A549 (cell line): ENCODE data around the gene UST. TPM values are rescaled to one million over a fixed set of nuclear protein-coding genes. Genes with fewer than 3 reads are reported as not detected.

Source experiments
- ATAC-seq, 2 experiments: fragments of 200-7000 bp in 1 of 2; fragments of >200 bp in 1 of 2; cut with Nextera tagmentation in 1 of 2; cut with Tn5 transposase in 1 of 2; 3 replicates each; pipeline versions ENCODE4 v1.8.0 to v1.9.1; 2018 to 2020; ENCODE audit warnings: mild to moderate bottlenecking in 1 of 2, moderate library complexity in 1 of 2
- CTCF ChIA-PET: fragments of 300-600 bp; sonication (Branson Sonifier 250); formaldehyde crosslinking; extraction: SDS; loops from one replicate; lab custom pipeline; 2021; ENCODE audit warnings: antibody characterized with exemption, inconsistent platforms; lab: Yijun Ruan, JAX
- POLR2A ChIA-PET: fragments of 350-600 bp; formaldehyde crosslinking; extraction: SDS; loops from one replicate; lab custom pipeline; 2021; ENCODE audit warnings: antibody characterized with exemption, inconsistent platforms; lab: Yijun Ruan, JAX
- DNase-seq, 2 experiments: peaks; one replicate each; pipeline versions ENCODE4 v3.0.0 to v3.0.0-alpha.2; 2011 to 2016; ENCODE audit warnings: low read depth in 1 of 2, low spot score in 1 of 2
- FAIRE-seq: peaks from 2 replicates; lab custom pipeline; 2011; peaks lifted over from hg19 to GRCh38; lab: Jason Lieb, UNC
- H3K27ac ChIP-seq, 2 experiments: fragments of >200 bp; sonication (Bioruptor Twin); formaldehyde crosslinking; 3 replicates each; pipeline ENCODE4 v1.5.1; 2016 to 2017
- H3K4me1 ChIP-seq: fragments of >200 bp; sonication (Bioruptor Twin); formaldehyde crosslinking; 3 replicates; pipeline ENCODE4 v1.6.1; 2016
- H3K4me2 ChIP-seq: fragments of >200 bp; sonication (Bioruptor Twin); formaldehyde crosslinking; 3 replicates; pipeline ENCODE4 v1.6.1; 2016
- H3K4me3 ChIP-seq: fragments of >200 bp; sonication (Bioruptor Twin); formaldehyde crosslinking; 3 replicates; pipeline ENCODE4 v1.5.1; 2016
- H3K9me3 ChIP-seq: fragments of >200 bp; sonication (Bioruptor Twin); formaldehyde crosslinking; 3 replicates; pipeline ENCODE4 v1.6.1; 2016
- EP300 ChIP-seq, 2 experiments: fragments of >200 bp; sonication (Bioruptor Twin); formaldehyde crosslinking; IDR thresholded peaks; 2 replicates in 1 of 2; 3 replicates in 1 of 2; pipeline ENCODE4 v1.6.1; 2016 to 2017
- FOXS1 ChIP-seq: fragments of 250-450 bp; sonication (Bioruptor Pico); IDR thresholded peaks from 2 replicates; pipeline ENCODE4 v1.5.0; 2020; ENCODE audit warnings: mild to moderate bottlenecking, moderate library complexity
- HOXB5 ChIP-seq: fragments of 250-450 bp; sonication (Bioruptor Pico); IDR thresholded peaks from 2 replicates; pipeline ENCODE4 v1.5.0; 2020; ENCODE audit warnings: mild to moderate bottlenecking, moderate library complexity
- JUN ChIP-seq, 2 experiments: fragments of >200 bp; sonication (Bioruptor Twin); formaldehyde crosslinking; IDR thresholded peaks; 2 replicates in 1 of 2; 3 replicates in 1 of 2; pipeline ENCODE4 v1.6.1; 2016 to 2017
- KDM1A ChIP-seq: fragments of 200-600 bp; sonication (generic); IDR thresholded peaks from 2 replicates; pipeline ENCODE4 v1.6.1; 2016; ENCODE audit warnings: low read depth, mild to moderate bottlenecking
- MAFK ChIP-seq: fragments of 450-650 bp; IDR thresholded peaks from 2 replicates; pipeline ENCODE4 v1.6.1; 2014; ENCODE audit not compliant: partially characterized antibody
- MAZ ChIP-seq: fragments of 150-350 bp; IDR thresholded peaks from 2 replicates; pipeline ENCODE4 v1.6.1; 2014; ENCODE audit warnings: antibody characterized with exemption, low read depth, low read length, borderline replicate concordance
- NFE2L2 ChIP-seq: fragments of 150-350 bp; conservative IDR thresholded peaks from 2 replicates; pipeline ENCODE4 v1.6.1; 2014; ENCODE audit warnings: low read length
- PHF8 ChIP-seq: fragments of 200-600 bp; sonication (generic); IDR thresholded peaks from 2 replicates; pipeline ENCODE4 v1.6.1; 2016; ENCODE audit warnings: low read depth, mild to moderate bottlenecking, antibody characterized with exemption, moderate library complexity, borderline replicate concordance
- POLR2AphosphoS2 ChIP-seq: conservative IDR thresholded peaks from 2 replicates; pipeline ENCODE4 v1.6.1; 2012; ENCODE audit warnings: low read length, improper control_type of control experiment, inconsistent platforms
- RAD21 ChIP-seq, 2 experiments: fragments of >200 bp in 1 of 2; sonication (Bioruptor Twin) in 1 of 2; formaldehyde crosslinking in 1 of 2; IDR thresholded peaks in 1 of 2; conservative IDR thresholded peaks in 1 of 2; 2 replicates in 1 of 2; 3 replicates in 1 of 2; pipeline ENCODE4 v1.6.1; 2012 to 2018; ENCODE audit warnings: inconsistent platforms in 1 of 2
- RARB ChIP-seq: fragments of 250-450 bp; sonication (Bioruptor Pico); IDR thresholded peaks from 2 replicates; pipeline ENCODE4 v1.8.0; 2021; ENCODE audit warnings: mild to moderate bottlenecking, moderate library complexity
- SREBF2 ChIP-seq: fragments of 450-650 bp; IDR thresholded peaks from 2 replicates; pipeline ENCODE4 v1.6.1; 2014; ENCODE audit warnings: mild to moderate bottlenecking, moderate library complexity
- TFCP2L1 ChIP-seq: fragments of 250-450 bp; sonication (Bioruptor Pico); IDR thresholded peaks from 2 replicates; pipeline ENCODE4 v1.5.0; 2021; ENCODE audit warnings: mild to moderate bottlenecking
- TP53 ChIP-seq: fragments of 250-450 bp; sonication (Bioruptor Pico); IDR thresholded peaks from 2 replicates; pipeline ENCODE4 v1.5.0; 2021; ENCODE audit warnings: mild to moderate bottlenecking, moderate library complexity
- ZC3H11A ChIP-seq: fragments of 450-650 bp; IDR thresholded peaks from 2 replicates; pipeline ENCODE4 v1.6.1; 2014; ENCODE audit warnings: antibody characterized with exemption, mild to moderate bottlenecking
- WGBS: methylation state at CpG from one replicate; pipeline ENCODE4 v1.1.6; 2017; ENCODE audit errors: missing lambda C conversion rate; 5-methylcytosine and 5-hydroxymethylcytosine counted together
- polyA plus RNA-seq, 4 experiments: library from polyadenylated mRNA; depleted of rRNA in 3 of 4; stranded (reverse); fragments of >200 nt; fragmentation: RNase III in 1 of 4; extraction: RNeasy Plus Mini Kit Qiagen cat#74134 plus additional on column Dnase treatment in 1 of 4; gene quantifications; 2 replicates in 3 of 4; 3 replicates in 1 of 4; pipeline ENCODE4 v1.2.3, GENCODE V29; 2011 to 2017
- TF ChIP-seq, protein P1 (sequence below): IDR thresholded peaks from 2 replicates; pipeline ENCODE4 v1.6.1; 2012
- TF ChIP-seq, protein P2 (sequence below): fragments of 200-600 bp; sonication (generic); IDR thresholded peaks from 2 replicates; pipeline ENCODE4 v1.6.1; 2016; ENCODE audit warnings: antibody characterized with exemption, mild to moderate bottlenecking, moderate library complexity
- TF ChIP-seq, protein P3 (sequence below): fragments of >200 bp; sonication (Bioruptor Twin); formaldehyde crosslinking; IDR thresholded peaks from 2 replicates; pipeline ENCODE4 v1.6.1; 2016
- TF ChIP-seq, protein P4 (sequence below): fragments of >200 bp; sonication (Bioruptor Twin); formaldehyde crosslinking; IDR thresholded peaks from 3 replicates; pipeline ENCODE4 v1.5.1; 2016

UST gene
- polyA plus RNA-seq, 2 of the 4 experiments (the other 2 are of a cell fraction): 0.54 to 1.7 TPM

DNA sequence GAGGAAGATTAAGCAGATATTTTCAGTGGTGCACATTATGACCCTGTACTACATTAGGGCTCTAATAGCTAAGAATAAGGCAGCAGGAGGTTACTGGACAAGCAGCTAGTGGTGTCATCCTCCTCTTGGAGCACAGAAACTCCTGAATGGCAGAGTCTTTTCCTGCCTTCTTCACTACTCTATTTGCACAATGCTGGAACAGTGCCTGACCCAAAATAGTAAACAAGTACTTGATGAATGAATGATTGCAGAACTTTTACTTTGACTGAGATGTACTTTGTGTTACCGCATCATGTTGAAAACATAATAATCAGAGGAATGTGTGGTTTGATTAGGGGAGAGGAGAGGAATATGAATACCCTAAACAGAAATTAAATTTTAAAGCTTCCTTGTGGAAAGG, 30.0 kb upstream of the UST start:
- ATAC-seq (no peak), DNase-seq (no peak), FAIRE-seq (no peak)
- Histone ChIP-seq H3K27ac (no peak overlapping the region), H3K9me3 (peaks cover 7% of the 10 kb centered on the region; the same call in 1 of the 3 replicates), H3K4me3 (no peak overlapping the region), H3K4me1 (no peaks in the 10 kb centered on the region), H3K4me2 (no peak overlapping the region)
- ChIA-PET POLR2A (no interaction called here), CTCF (no interaction called here)
- TF ChIP-seq ZC3H11A (no peak), POLR2AphosphoS2 (no peak), NFE2L2 (no peak), KDM1A (no peak)
- TF ChIP-seq, protein P1, sequence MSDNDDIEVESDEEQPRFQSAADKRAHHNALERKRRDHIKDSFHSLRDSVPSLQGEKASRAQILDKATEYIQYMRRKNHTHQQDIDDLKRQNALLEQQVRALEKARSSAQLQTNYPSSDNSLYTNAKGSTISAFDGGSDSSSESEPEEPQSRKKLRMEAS: no peak
- WGBS: 20% methylated on average over 1 of the region's 1 CpG

DNA sequence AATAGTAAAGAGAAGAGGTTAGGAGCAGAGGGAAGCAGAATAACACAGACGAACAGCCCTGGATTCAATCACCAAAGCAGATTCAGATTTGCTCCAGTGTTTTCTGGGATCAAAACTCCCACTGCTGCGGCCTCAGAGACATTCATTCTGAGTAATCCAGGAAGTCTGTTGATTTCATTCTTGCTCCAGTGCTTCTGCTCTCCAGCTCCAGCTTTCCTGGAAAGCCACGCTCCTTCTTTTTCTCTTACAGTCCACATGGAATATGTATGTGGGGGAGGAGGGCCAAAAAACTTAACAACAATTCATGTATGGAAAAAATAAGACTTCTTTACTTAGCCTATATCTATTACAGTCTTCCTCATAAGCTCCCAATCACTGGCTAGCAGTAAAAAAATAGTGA, 26.4 kb upstream of the UST start:
- CTCF ChIA-PET: interaction anchor here (0.7 kb wide), 1 partner anchor 767 kb away, joined by 3 read pairs; no protein-coding TSS in a partner anchor

DNA sequence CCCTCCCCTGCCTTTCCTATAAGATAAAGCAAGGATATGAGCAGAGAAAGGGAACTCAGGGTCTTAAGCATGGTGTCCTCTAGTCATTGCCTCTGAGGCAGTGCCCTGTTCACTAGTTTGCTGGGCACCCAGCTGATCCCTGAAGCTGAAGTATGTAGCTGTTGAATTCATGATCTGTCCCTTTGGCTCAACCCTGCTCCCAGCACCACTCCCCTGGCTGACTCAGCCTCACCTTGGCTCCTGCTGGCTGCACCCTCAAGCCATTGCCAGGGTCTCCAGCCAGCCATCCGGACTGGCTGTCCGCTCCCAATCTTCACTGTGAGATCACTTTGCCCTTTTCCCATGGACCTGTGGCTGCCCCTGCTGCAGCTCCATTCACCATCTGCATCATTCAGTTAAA, 25.9 kb upstream of the UST start:
- TF ChIP-seq MAFK: no peak
- no peak for TF ChIP-seq POLR2AphosphoS2
- TF ChIP-seq, all 56 proteins: peak for 0
- no peak overlapping the region for H3K4me2 ChIP-seq
- no peak for DNase-seq
- FAIRE-seq: no peak
- 8% methylated on average over 2 of the region's 2 CpGs for WGBS
- no peaks in the 10 kb centered on the region for H3K9me3 ChIP-seq
- ATAC-seq: no peak
- no peak overlapping the region for H3K27ac ChIP-seq
- ChIA-PET POLR2A (no interaction called here), CTCF (no interaction called here)
- no peaks in the 10 kb centered on the region for H3K4me1 ChIP-seq
- no peak overlapping the region for H3K4me3 ChIP-seq

More for the DNA sequence above, 26.4 kb upstream of the UST start:
- H3K4me3 ChIP-seq: no peak overlapping the region
- WGBS: 25% methylated on average over 3 of the region's 3 CpGs
- FAIRE-seq (no peak), ATAC-seq (no peak), DNase-seq (no peak)
- no peak overlapping the region for H3K27ac ChIP-seq
- TF ChIP-seq EP300 (IDR thresholded peaks at IDR 0.05) (no peak), HOXB5 (CRISPR knock-in tag) (no peak), TFCP2L1 (no peak), SREBF2 (no peak), RARB (CRISPR knock-in tag) (no peak), FOXS1 (no peak), MAZ (no peak), NFE2L2 (no peak), PHF8 (no peak), KDM1A (no peak), JUN (IDR thresholded peaks at IDR 0.05) (no peak), RAD21 (conservative IDR thresholded peaks at IDR 0.05 in 1 of 2, IDR thresholded peaks at IDR 0.05 in 1 of 2) (no peak), TP53 (CRISPR knock-in tag) (no peak)
- TF ChIP-seq, protein P2, sequence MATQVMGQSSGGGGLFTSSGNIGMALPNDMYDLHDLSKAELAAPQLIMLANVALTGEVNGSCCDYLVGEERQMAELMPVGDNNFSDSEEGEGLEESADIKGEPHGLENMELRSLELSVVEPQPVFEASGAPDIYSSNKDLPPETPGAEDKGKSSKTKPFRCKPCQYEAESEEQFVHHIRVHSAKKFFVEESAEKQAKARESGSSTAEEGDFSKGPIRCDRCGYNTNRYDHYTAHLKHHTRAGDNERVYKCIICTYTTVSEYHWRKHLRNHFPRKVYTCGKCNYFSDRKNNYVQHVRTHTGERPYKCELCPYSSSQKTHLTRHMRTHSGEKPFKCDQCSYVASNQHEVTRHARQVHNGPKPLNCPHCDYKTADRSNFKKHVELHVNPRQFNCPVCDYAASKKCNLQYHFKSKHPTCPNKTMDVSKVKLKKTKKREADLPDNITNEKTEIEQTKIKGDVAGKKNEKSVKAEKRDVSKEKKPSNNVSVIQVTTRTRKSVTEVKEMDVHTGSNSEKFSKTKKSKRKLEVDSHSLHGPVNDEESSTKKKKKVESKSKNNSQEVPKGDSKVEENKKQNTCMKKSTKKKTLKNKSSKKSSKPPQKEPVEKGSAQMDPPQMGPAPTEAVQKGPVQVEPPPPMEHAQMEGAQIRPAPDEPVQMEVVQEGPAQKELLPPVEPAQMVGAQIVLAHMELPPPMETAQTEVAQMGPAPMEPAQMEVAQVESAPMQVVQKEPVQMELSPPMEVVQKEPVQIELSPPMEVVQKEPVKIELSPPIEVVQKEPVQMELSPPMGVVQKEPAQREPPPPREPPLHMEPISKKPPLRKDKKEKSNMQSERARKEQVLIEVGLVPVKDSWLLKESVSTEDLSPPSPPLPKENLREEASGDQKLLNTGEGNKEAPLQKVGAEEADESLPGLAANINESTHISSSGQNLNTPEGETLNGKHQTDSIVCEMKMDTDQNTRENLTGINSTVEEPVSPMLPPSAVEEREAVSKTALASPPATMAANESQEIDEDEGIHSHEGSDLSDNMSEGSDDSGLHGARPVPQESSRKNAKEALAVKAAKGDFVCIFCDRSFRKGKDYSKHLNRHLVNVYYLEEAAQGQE: no peak
- TF ChIP-seq, protein P3, sequence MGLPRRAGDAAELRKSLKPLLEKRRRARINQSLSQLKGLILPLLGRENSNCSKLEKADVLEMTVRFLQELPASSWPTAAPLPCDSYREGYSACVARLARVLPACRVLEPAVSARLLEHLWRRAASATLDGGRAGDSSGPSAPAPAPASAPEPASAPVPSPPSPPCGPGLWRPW: no peak
- TF ChIP-seq, protein P4, sequence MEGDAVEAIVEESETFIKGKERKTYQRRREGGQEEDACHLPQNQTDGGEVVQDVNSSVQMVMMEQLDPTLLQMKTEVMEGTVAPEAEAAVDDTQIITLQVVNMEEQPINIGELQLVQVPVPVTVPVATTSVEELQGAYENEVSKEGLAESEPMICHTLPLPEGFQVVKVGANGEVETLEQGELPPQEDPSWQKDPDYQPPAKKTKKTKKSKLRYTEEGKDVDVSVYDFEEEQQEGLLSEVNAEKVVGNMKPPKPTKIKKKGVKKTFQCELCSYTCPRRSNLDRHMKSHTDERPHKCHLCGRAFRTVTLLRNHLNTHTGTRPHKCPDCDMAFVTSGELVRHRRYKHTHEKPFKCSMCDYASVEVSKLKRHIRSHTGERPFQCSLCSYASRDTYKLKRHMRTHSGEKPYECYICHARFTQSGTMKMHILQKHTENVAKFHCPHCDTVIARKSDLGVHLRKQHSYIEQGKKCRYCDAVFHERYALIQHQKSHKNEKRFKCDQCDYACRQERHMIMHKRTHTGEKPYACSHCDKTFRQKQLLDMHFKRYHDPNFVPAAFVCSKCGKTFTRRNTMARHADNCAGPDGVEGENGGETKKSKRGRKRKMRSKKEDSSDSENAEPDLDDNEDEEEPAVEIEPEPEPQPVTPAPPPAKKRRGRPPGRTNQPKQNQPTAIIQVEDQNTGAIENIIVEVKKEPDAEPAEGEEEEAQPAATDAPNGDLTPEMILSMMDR: no peak
- H3K9me3 ChIP-seq: no peaks in the 10 kb centered on the region
- POLR2A ChIA-PET: no interaction called here
- no peak overlapping the region for H3K4me2 ChIP-seq
- no peaks in the 10 kb centered on the region for H3K4me1 ChIP-seq
